GM10248 (cell line): Measurements from ENCODE around the gene R3HDM4.

Source experiments
- CTCF ChIA-PET: fragments of 300-600 bp; sonication (Branson Sonifier 250); formaldehyde crosslinking; extraction: SDS; loops from one replicate; lab custom pipeline; 2021; ENCODE audit warnings: antibody characterized with exemption; lab: Yijun Ruan, JAX
- POLR2A ChIA-PET: fragments of 350-650 bp; sonication (Branson Sonifier 250); formaldehyde crosslinking; extraction: SDS; loops from one replicate; lab custom pipeline; 2020; ENCODE audit warnings: antibody characterized with exemption; lab: Yijun Ruan, JAX
- DNase-seq: peaks from one replicate; pipeline ENCODE4 v3.0.0; 2012; ENCODE audit errors: extremely low spot score
- TF ChIP-seq, protein P1 (sequence below): IDR thresholded peaks from 2 replicates; pipeline ENCODE4 v1.5.1; 2012; ENCODE audit warnings: mild to moderate bottlenecking, low read depth; ENCODE audit errors: extremely low read depth, missing control alignments, control extremely low read depth

Gene R3HDM4

DNA sequence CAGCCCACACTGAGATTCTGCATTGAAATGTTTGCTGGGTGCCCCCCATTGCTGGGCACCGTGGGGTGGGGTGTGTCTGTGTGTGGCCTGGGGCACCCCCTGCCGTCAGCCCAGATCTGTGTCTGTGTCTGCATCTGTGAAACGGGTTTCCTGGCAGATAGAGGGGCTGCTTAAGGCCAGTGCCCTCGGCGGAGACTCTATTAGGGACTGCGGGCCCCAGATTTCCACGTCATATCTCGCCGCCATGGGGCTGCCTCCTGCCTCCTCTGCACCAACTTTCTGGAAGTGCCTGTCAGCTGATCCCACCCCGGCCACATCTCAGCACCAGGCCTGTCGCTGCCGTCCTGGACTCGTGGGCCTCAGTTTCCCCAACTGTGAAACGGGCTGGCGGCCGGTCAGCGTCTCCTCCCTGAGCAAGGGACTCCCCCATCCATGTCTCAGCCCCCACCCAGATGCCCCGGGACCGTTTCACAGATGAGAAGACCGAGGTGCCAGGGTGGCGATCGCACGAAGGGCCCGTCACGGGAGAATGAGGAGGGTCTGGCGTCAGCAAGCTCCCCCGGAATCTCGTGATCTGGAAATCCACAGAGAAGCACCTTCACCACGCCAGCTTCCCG is 34.2 kb upstream of the R3HDM4 start:
- POLR2A ChIA-PET: interaction anchor here (0.9 to 1.3 kb wide), 3 partner anchors 9 to 15 kb away, joined by 3 to 8 read pairs (median 3); no protein-coding TSS in a partner anchor
- CTCF ChIA-PET: interaction anchor here (1.5 to 2.5 kb wide), 4 partner anchors 11 to 35 kb away, joined by 3 to 10 read pairs (median 8); no protein-coding TSS in a partner anchor
- peak; percentile 57 for DNase-seq
- TF ChIP-seq, protein P1, sequence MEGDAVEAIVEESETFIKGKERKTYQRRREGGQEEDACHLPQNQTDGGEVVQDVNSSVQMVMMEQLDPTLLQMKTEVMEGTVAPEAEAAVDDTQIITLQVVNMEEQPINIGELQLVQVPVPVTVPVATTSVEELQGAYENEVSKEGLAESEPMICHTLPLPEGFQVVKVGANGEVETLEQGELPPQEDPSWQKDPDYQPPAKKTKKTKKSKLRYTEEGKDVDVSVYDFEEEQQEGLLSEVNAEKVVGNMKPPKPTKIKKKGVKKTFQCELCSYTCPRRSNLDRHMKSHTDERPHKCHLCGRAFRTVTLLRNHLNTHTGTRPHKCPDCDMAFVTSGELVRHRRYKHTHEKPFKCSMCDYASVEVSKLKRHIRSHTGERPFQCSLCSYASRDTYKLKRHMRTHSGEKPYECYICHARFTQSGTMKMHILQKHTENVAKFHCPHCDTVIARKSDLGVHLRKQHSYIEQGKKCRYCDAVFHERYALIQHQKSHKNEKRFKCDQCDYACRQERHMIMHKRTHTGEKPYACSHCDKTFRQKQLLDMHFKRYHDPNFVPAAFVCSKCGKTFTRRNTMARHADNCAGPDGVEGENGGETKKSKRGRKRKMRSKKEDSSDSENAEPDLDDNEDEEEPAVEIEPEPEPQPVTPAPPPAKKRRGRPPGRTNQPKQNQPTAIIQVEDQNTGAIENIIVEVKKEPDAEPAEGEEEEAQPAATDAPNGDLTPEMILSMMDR: peak; percentile 30

DNA sequence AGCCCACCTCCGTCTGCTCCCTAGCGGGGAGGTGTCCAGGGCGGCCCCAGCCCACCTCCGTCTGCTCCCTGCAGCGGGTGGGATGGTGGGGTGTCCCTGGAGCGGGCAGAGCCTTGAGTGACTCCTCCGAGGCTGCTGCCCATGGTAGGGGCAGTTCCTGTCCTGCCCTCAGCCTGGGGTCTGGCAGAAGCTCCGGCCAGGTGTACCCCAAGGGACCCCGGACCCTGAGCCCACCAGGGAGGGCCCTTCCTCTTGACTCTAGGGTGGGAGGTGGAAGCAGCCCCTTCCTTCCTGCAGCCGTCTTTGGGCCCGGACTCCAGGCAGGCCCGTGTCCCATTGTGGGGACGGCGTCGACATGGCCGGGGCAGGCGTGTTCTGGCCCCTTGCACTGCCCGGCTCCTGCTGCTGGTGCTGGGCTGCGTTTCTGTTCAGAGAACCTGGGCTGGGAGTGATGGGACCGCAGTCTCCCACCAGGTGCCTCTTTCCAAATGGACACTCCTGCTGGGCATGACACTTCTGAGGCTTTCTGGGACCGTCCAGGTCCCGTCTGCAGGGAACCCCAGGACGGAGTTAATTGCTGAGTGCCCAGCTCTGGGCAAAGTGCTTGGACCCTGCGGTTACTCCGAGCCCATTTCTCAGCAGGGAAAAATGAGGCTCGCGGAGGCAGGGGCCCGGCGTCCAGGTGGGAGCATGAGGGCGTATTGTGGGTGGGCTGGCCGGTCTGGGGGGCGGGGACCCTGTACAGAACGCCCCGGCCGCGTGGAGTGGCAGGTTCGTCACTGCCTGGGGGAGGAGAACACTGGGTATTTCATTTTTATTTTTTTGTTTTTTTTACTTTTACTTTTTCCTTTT is 32.6 kb upstream of the R3HDM4 start:
- TF ChIP-seq, protein P1: no peak
- POLR2A ChIA-PET: interaction anchor here (0.9 kb wide), 1 partner anchor 10 kb away, joined by 5 read pairs; no protein-coding TSS in a partner anchor
- CTCF ChIA-PET: interaction anchor here (1.3 to 2.5 kb wide), 3 partner anchors 10 to 21 kb away, joined by 3 to 10 read pairs (median 4); no protein-coding TSS in a partner anchor
- no peak for DNase-seq

DNA sequence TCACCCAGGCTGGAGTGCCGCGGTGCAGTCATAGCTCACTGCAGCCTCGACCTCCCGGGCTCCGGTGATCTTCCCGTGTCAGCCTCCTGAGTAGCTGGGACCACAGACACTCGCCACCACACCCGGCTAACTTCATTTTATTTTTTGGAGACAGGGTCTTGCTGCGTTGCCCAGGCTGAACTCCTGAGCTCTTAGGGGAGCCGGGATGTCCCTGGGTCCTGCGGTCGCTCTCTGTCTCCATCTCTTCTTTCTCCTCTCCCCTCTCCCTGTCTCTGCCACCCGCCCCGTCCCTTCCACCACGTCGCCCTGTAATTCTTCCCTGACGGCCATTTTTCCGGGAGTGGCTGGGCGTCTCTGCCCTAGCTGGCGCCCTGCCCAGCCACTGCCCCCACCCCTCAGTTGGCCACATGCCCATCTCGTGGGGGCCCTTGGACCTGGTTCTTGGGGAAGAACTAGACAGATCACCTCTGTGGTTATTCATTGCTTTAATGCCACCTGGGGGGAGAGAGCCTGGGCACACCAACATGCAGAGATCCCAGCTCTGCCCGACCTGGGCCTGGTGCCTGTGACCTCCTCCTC is 31.7 kb upstream of the R3HDM4 start:
- CTCF ChIA-PET: interaction anchor here (1.3 kb wide), 1 partner anchor 9 kb away, joined by 4 read pairs; no protein-coding TSS in a partner anchor
- POLR2A ChIA-PET: no interaction called here
- DNase-seq: no peak
- TF ChIP-seq, protein P1: no peak

DNA sequence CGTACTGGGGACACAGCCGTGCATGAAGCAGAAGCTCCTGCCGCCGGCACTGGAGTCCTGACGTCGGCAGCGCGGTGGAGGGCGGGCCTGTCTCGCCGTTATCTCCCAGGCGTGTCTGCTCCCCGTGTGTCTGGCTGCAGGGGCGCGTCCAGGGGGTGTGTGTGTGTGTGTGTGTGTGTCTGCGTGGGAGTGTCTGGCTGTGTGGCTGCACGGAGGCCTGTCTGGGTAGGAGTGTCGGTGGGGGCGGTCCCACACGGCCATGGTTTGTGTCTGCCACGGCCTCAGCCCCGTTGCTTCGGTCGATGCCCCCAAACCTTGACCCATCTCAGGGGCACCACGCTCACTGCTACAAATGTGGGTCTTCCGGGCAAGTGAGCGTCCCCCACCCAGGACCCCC is 31.1 kb upstream of the R3HDM4 start:
- POLR2A ChIA-PET: no interaction called here
- TF ChIP-seq, protein P1: no peak
- DNase-seq: no peak
- CTCF ChIA-PET: interaction anchor here (1.3 kb wide), 1 partner anchor 8 kb away, joined by 4 read pairs; no protein-coding TSS in a partner anchor

DNA sequence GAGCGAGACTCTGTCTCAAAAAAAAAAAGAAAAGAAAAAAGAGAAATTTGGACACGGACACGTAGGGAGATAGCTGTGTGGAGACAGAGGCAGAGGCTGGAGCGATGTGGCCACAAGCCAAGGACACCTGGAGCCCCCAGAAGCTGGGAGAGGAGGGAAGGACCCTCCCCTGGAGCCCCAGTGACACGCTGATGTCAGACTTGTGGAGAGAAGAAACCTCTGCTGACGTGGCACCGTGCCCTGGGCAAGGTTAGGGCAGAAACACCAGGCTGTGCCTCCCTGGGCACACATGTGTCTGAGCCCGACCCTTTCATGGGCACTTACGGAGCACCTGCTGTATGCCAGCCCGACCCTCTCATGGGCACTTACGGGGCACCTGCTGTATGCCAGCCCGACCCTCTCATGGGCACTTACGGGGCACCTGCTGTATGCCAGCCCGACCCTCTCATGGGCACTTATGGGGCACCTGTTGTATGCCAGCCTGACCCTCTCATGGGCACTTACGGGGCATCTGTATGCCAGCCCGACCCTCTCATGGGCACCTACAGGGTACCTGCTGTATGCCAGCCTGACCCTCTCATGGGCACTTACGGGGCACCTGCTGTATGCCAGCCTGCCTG is 30.6 kb upstream of the R3HDM4 start:
- ChIA-PET POLR2A (interaction anchor here (1.0 kb wide), 1 partner anchor 11 kb away, joined by 4 read pairs; no protein-coding TSS in a partner anchor), CTCF (interaction anchor here (1.0 kb wide), 1 partner anchor 58 kb away, joined by 3 read pairs; no protein-coding TSS in a partner anchor)
- TF ChIP-seq, protein P1: no peak
- no peak for DNase-seq
